SK-N-SH treated with all-trans-retinoic acid at 6 μM for 48 hours (cell line): Measurements from ENCODE around the gene SLC16A10.

ENCODE experiments used
- BACH2 ChIP-seq: fragments of 250-450 bp; sonication (Bioruptor Pico); IDR thresholded peaks from 2 replicates; pipeline ENCODE4 v1.9.0; 2021; ENCODE audit warnings: mild to moderate bottlenecking, borderline replicate concordance
- CSDC2 ChIP-seq: fragments of 250-450 bp; sonication (Bioruptor Pico); IDR thresholded peaks from 2 replicates; pipeline ENCODE4 v1.5.0; 2020; ENCODE audit warnings: mild to moderate bottlenecking, moderate library complexity
- ZFP30 ChIP-seq: fragments of 450-650 bp; formaldehyde crosslinking; IDR thresholded peaks from 2 replicates; pipeline ENCODE4 v1.5.0; 2022; ENCODE audit warnings: mild to moderate bottlenecking, moderate library complexity
- TF ChIP-seq, protein P1 (sequence below): fragments of 250-450 bp; sonication (Bioruptor Pico); IDR thresholded peaks from 2 replicates; pipeline ENCODE4 v1.5.1; 2020; ENCODE audit warnings: low read depth, mild to moderate bottlenecking, moderate library complexity

DNA sequence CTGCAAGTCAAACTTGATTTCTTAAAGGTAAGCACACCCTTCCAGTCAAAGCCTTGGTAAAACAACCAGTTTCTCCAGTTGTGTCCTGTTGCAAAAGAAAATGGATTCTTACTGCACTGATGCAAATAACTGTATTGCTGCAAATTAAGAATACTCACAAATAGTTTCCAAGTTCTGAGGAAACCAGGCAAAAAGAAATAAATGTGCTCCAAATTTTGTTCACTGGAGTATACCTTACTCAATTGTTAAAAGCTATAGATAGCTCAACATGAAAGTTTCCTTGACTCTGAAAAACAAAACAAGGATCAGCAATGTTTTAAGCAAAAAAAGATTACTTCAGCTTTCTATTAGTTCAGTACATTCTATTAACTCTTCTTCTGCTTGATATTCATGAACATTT is 75.2 kb downstream of the SLC16A10 start:
- TF ChIP-seq, protein P1, sequence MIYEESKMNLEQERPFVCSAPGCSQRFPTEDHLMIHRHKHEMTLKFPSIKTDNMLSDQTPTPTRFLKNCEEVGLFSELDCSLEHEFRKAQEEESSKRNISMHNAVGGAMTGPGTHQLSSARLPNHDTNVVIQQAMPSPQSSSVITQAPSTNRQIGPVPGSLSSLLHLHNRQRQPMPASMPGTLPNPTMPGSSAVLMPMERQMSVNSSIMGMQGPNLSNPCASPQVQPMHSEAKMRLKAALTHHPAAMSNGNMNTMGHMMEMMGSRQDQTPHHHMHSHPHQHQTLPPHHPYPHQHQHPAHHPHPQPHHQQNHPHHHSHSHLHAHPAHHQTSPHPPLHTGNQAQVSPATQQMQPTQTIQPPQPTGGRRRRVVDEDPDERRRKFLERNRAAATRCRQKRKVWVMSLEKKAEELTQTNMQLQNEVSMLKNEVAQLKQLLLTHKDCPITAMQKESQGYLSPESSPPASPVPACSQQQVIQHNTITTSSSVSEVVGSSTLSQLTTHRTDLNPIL (CRISPR knock-in tag) = no peak
- TF ChIP-seq BACH2 (CRISPR knock-in tag) (no peak), CSDC2 (CRISPR knock-in tag) (no peak), ZFP30 (CRISPR knock-in tag) (no peak)
